HG03045 (cell line): ENCODE measurements around the gene DVL1.

Experiments used
- ATAC-seq: cut with Tn5 transposase; IDR thresholded peaks from one replicate; pipeline ENCODE4 v1.9.1; 2021; ENCODE audit warnings: mild to moderate bottlenecking, moderate library complexity; ENCODE audit not compliant: unreplicated experiment

DVL1 gene

GRCh38 chr1:1342061-1342562 is 7.1 kb downstream of the DVL1 start:
- no peak for ATAC-seq

DNA sequence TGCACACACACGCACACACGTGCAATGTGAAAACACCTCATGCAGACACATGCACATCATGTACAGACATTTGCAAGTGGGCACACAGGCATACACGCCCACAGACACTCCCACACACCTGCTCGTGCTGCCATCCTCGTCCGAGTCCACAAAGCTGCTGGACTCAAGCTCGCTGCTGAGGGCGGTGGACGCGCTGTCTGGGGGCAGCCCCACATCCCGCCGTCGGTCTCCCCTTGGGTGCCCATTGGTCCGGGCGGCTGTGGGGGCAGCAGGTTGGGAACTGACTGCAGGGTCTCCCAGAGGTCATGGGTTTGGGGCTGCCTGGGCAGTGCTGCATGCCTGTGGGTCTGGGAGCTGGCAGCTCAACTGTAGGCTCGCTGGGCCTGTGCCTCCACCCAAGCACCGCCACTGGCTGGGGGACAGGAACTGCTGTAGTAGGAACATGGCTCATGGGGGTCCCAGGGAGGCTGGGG is 7.6 kb downstream of the DVL1 start:
- ATAC-seq = no peak

DNA sequence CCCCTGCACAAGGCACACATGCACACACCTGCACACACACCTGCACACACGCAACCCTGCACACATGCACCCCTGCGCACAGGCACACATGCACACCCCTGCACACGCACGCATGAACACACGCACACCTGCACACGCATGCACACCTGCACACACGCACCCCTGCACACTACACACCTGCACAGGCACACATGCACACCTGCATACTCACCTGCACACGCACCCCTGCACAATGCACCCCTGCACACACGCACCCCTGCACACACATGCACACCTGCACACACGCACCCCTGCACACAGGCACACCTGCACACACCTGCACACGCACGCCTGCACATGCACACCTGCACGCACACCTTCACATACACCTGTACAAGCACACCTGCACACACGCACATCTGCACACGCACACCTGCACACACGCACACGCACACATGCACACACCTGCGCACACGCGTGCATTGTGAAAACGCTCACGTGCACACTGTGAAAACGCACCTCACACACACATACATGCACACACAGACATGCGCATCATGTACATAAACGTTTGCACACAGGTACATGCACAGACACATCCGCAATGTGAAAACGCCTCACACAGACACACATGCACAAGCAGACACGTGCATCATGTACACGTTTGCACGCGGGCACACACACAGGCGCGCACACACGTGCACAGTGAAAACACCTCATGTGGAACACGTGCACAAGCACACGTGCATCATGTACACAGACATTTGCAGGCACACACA is 8.2 kb downstream of the DVL1 start:
- no peak for ATAC-seq

GRCh38 chr1:1340185-1340584 is 9.0 kb downstream of the DVL1 start:
- no peak for ATAC-seq

GRCh38 chr1:1338278-1338677 is 10.9 kb downstream of the DVL1 start:
- ATAC-seq = no peak

- ATAC-seq = no peak
Measured at GRCh38 chr1:1337793-1338147, 11.4 kb downstream of the DVL1 start.

DNA sequence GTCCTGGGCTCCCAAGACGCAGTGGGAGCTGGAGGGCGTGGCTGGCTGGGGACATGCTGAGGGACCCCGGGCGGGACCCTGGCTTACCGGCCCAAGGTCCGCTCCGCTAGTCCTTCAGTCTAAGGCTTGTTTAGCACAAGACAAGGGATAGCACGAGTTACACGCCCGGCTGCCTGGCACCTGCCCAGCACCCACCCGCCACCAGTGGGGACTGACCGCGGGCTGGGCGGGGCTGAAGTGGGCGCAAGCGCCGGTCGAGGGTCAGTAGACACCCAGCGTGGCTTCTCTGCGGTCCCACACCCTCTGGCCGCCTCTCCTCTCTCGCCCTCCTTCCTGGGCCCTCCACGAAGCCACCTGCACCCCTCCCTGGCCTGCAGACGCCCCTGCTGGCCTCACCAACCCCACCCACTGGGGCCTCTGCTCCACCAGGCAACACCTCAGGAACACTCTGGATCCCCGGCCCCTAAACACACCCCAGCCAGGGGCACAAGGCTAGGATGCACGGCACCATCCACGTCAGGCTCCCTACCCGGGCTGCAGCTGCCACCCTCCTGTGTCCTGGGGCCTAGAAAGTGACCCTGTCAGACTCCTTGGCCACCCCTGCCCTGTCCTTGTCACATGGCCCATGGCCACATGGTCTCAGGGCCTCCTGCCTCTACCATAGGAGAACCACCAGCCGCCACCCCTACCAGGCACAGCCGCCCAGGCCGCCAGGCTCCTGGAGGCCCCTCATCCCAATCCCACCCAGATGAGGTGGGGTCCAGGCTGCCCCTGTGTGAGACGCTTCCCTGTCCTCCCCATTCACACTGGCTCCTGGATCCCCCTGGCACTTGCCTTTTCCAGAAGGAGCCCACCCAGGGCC is 12.1 kb downstream of the DVL1 start:
- no peak for ATAC-seq

DNA sequence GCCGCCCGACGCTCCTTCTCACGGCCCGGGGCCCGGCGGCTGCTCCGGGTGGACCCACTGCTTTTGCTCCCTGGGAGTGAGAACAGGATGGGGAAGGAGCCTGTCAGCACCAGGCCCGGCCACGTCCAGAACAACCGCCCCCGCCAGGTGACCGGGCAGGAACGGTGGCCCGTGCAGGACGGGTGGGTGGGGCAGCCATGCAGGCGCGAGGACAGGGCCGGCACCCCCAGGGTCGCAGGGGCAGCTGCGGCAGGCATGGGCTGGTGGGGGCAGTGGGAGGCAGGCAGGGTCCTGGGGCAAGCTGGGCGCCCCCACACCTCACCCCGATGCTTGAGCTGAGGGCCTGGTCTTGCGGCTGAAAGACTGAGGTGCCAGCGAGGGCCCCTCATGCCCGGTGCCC is 12.8 kb downstream of the DVL1 start:
- no peak for ATAC-seq

DNA sequence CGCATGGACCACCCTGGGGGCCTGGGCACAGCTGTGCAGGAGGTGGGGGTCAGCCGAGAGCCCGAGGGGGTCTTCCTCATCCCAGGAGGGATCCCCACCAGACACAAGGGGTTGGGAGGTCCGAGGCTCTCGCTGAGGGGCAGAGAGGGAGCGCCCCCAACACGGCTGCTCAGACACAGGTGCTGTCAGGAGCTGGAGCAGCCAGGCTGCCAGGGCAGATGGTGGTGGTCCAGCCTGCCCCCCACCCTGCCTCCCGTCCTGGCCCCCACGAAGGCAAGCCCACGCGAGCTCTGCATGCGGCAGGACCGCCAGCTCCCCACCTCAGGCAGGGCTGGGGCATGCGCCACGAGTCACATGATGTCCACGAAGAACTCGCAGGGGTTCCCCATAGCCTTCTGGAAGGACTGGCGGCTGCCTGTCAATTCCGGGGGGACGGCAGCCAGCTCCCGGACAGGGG is 13.4 kb downstream of the DVL1 start:
- ATAC-seq = no peak

- ATAC-seq = no peak
Measured at GRCh38 chr1:1335283-1335682, 13.9 kb downstream of the DVL1 start.

GRCh38 chr1:1334835-1335234 is 14.4 kb downstream of the DVL1 start:
- ATAC-seq = no peak

DNA sequence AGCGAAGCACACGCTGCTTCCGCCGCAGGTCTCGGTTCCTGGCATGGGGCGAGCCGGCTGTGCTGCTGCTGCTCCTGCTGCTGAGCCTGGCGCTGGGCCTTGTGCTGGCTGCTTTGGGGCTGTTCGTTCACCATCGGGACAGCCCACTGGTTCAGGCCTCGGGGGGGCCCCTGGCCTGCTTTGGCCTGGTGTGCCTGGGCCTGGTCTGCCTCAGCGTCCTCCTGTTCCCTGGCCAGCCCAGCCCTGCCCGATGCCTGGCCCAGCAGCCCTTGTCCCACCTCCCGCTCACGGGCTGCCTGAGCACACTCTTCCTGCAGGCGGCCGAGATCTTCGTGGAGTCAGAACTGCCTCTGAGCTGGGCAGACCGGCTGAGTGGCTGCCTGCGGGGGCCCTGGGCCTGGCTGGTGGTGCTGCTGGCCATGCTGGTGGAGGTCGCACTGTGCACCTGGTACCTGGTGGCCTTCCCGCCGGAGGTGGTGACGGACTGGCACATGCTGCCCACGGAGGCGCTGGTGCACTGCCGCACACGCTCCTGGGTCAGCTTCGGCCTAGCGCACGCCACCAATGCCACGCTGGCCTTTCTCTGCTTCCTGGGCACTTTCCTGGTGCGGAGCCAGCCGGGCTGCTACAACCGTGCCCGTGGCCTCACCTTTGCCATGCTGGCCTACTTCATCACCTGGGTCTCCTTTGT is 15.5 kb downstream of the DVL1 start:
- ATAC-seq = no peak

GRCh38 chr1:1332774-1333480 is 16.3 kb downstream of the DVL1 start:
- no peak for ATAC-seq

- ATAC-seq = no peak
Measured at GRCh38 chr1:1332031-1332755, 17.0 kb downstream of the DVL1 start.

GRCh38 chr1:1331068-1331965 is 17.9 kb downstream of the DVL1 start, which contains the start of gene TAS1R3:
Gene TAS1R3 (plus strand): TSS chr1:1331280. CDS start chr1:1331346, 66 bp downstream.
- no peak for ATAC-seq

DNA sequence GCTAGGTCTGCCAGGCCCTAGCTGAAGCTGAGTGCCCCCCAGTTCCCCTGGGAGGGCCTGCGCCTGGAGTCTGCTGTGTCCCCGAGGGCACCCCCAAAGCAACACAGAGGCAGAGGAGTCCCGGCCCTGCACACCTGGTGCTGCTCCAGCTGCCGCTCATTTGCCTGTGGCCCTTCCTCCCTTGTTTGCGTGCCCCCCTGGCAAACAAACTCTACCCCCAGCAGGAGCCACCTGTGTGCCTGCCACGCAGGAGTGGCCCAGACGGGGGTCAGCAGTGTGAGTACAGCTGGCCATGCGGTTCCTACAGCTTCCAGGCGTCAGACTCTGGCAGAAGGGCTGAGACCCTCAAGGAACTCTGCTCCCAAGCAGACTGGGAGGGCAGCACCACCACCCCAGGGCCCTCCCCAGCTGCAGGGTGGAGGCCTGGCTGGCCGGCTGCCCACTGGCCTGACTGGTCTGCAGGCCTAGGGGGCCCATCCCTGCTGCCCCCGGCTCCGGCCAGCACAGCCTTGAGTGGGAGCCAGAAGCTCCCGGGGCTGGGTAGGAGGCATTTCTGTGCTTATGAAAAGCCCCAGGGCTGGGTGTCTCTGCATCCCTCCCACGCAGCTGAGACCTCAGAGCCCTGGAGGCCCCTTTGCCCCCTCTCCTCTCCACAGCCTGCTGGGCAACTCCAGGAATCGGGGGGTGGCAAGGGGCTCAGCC is 18.7 kb downstream of the DVL1 start:
- no peak for ATAC-seq

DNA sequence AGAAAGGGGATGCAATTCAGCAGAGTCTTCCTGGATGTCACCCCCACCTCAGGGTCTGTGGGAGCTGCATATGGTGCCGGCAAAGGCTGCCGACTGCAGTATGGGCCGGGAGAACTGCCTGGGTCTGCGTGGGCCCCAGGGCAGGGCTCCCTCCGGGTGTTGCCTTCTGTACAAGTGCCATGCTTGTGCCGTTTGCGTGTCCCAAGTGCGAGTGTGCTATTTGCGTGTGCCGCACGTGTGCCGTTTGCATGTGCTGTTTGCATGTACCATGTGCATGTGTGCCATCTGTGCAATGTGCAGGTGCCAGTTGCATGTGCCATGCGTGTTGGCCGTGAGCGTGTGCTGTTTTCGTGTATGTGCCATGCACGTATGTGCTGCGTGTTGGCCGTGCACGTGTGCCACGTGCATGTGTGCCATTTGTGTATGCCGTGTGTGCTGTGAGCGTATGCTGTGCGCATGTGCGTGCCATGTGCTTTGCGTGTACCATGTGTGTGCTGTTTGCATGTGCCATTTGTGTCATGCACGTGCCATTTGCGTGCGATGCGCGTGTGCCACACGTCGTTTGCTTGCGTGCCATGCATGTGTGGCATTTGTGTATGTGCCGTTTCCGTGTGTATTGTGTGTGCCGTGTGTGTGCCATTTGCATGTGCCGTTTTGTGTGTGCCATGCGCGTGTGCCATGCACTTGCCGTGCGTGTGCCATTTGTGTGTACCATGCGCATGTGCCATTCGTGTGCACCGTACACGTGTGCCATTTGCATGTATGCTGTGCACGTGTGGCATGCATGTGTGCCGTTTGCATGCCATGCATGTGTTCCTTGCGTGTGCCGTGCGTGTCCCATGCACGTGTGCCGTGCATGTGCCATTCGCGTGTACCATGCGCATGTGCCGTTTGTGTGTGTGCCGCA is 19.7 kb downstream of the DVL1 start:
- ATAC-seq = no peak
